Superior temporal gyrus (tissue), 1 donor: ENCODE data around the gene ABCD1.

Experiments used
- DNase-seq: peaks from one replicate; pipeline ENCODE4 v3.0.0-alpha.2; 2016; ENCODE audit errors: extremely low spot score

Gene ABCD1

DNA sequence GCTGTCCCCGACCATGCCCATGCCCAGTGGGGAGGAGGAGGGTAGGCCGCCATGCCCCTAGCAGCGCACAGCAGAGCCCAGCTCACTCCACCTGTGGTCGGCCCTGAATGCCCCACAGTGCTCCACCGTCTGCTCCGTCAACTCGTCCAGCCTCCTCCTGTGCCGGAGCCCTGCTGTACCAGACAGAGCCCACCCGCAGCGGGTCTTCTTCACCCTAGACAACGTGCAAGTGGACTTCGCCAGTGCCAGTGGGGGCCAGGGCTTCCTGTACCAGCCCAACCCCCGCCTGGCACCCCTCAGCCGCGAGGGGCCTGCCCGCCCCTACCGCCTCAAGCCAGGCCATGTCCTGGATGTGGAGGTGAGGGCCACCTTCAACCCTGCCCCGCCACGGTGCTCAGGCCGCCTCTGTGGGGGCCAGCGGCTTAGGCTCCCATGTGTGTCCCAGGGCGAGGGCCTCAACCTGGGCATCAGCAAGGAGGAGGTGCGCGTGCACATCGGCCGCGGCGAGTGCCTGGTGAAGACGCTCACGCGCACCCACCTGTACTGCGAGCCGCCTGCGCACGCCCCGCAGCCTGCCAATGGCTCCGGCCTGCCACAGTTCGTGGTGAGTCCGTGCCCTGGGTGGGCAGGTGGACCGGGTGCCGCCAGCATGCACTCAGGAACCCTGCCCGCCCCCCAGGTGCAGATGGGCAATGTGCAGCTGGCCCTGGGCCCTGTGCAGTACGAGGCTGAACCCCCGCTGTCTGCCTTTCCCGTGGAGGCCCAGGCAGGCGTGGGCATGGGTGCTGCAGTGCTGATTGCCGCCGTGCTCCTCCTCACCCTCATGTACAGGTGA is 49.3 kb downstream of the ABCD1 start:
- no peak for DNase-seq

DNA sequence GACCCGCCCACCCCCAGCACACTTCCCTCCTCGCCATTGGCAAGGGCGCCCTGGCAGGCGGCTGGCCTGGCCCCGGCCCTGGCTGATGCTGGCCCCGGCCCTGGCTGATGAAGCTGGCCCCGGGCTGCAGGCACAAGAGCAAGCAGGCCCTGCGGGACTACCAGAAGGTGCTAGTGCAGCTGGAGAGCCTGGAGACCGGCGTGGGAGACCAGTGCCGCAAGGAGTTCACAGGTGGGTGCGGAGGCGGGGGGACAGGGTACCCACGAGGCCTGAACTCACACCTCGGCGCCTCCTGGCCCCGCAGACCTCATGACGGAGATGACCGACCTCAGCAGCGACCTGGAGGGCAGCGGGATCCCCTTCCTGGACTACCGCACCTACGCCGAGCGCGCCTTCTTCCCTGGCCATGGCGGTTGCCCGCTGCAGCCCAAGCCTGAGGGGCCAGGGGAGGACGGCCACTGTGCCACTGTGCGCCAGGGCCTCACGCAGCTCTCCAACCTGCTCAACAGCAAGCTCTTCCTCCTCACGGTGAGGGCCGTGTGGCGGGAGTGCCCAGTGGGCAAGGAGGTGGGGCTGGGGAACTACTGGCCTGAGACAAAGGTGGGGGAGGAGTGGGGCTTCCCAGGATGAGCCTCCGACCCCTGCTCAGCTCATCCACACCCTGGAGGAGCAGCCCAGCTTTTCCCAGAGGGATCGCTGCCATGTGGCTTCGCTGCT is 50.1 kb downstream of the ABCD1 start:
- DNase-seq, result no peak

DNA sequence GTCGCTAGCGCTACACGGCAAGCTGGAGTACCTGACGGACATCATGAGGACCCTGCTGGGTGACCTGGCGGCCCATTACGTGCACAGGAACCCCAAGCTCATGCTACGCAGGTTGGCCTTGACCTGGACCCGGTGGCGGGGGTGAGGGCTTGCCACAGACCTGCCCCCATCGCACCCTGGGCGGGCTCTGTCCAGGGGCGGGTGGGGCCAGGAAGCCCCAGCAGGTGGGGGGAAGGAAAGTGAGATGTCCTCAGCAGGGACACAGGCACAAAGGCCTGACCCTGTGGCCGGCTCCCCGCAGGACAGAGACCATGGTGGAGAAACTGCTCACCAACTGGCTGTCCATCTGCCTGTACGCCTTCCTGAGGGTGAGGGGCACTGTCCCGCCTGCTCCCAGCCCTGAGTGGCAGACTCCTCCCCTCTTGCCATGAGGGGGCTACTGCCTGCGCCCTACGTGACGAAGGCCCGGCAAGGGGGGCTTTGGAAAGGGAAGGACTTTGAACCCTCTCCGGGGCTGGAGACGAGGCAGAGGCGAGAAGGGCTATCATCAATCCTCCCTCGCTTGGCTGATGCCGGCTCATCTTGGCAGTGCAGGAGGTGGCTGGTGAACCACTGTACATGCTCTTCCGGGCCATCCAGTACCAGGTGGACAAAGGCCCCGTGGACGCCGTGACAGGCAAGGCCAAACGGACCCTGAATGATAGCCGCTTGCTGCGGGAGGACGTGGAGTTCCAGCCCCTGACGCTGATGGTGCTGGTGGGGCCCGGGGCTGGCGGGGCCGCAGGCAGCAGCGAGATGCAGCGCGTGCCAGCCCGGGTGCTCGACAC is 50.9 kb downstream of the ABCD1 start:
- DNase-seq, result no peak

DNA sequence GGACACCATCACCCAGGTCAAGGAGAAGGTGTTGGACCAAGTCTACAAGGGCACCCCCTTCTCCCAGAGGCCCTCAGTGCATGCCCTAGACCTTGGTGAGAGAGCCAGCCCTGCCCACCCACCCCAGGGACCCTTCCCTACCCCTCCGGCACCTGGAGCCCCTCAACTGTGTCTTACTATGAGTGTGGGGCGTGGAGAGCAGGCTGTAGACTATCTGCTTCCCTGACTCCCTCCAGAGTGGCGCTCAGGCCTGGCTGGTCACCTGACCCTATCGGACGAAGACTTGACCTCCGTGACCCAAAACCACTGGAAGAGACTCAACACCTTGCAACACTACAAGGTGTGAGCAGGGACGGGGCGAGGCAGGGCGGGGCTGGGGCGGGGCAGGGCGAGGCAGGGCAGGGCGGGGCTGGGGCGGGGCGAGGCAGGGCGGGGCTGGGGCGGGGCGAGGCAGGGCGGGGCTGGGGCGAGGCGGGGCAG is 51.5 kb downstream of the ABCD1 start:
- DNase-seq, result no peak

DNA sequence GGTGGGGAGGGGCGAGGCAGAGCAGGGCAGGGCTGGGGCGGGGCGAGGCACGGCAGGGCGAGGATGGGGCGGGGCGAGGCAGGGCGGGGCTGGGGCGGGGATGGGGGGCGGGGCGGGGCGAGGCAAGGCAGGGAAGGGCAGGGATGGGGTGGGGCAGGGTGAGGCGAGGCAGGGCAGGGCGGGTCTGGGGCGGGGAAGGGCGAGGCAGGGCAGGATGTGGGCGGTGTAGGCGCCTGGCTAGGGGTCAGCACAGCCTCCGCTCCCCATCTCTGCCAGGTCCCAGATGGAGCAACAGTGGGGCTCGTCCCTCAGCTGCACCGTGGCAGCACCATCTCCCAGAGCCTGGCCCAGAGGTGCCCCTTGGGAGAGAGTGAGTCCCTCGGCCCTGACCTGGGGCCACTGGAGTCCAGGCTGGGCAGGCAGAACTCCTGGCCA is 52.0 kb downstream of the ABCD1 start:
- no peak for DNase-seq

DNA sequence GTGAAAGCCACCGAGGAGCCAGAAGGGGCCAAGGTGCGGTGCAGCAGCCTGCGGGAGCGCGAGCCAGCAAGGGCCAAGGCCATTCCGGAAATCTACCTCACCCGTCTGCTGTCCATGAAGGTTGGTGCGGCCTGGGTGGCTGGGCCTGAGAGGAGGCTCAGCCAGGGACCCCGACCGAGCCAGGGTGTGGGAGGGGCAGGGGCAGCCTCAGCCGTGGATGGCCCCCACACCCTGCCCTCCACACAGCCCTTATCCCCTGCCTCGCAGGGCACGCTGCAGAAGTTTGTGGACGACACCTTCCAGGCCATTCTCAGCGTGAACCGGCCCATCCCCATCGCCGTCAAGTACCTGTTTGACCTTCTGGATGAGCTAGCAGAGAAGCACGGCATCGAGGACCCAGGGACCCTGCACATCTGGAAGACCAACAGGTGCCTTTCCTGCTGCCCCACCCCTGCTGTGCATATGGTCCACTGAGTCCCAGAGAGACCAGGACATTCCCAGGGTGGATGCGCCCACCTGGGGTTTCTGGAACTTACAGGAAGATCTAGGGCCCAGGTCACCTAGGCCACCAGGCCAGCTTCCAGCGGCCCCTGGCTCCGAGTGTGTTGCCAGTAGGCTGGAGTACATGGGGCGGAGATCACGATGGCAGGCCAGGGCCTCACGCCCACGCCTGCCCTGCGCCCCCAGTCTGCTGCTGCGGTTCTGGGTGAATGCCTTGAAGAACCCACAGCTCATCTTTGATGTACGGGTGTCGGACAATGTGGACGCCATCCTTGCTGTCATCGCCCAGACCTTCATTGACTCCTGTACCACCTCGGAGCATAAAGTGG is 52.8 kb downstream of the ABCD1 start:
- no peak for DNase-seq

DNA sequence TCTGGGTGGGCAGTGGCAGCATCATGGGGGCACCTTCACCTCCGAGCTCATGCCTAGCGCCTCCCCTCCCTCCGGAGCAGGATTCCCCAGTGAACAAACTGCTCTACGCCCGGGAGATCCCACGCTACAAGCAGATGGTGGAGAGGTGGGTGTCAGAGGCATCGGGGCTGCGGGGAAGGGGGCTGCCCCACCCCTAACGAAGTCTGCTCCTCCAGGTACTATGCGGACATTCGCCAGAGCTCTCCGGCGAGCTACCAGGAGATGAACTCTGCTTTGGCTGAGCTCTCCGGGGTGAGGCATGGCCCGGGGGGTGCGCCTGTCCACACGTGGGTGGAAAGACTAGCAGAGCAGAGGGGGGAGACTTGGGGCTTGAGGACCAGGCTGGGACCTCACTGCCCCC is 53.5 kb downstream of the ABCD1 start:
- DNase-seq, result no peak

DNA sequence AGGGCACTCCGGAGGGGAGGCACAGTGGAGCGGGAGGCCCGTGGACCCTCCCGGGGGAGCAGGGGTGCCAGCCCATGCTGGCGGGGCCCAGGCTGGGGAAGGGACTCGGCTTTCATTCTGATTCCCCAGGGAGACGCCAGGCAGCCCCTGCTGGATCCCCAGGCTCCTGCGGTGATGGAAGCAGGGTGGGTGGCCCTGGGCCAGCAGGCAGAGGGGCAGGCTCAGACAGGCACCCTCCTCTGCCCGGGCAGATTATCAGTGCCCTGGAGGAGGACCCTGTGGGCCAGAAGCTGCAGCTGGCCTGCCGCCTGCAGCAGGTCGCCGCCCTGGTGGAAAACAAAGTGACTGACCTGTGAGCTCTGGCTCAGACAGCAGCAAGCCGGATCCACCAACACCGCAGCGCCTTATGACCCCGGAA is 54.0 kb downstream of the ABCD1 start:
- DNase-seq, result no peak

DNA sequence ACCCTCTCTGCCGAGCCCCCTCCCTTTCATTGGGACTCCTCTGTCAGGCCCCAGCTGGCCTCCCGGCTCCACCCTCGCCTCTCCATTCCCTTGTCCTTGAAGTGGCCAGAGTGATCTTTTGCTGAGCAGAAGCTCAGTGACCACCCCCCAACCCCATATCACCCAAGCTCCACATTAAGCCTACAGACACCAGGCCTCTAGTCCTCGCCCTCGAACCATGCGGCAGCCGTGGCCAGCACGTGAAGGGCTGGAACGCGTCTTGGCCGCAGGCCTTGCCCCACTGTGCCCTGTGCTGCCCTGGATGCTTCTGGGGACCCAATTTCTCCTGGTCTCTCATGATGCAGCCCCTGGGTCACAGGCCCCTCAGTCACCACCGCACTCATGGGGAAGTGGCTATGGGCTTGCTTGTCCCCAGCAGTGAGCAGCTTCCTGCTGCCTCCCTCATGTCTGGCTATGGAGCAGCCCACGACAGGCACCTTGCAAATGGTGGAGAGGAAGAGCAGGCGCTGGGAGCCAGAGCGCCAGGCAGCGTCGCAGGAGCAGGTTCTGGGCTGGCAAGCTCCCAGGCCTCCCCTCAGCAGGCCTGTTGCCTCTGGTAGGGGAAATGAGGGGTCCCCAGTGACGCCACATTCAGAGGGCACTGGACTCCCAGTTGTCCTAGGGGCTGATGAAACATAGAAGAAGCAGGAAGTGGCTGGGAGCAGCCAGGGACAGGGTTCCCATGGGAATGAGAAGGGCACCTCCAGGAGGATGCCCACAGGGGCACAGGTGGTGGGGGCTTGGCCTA is 55.4 kb downstream of the ABCD1 start:
- DNase-seq, result no peak

DNA sequence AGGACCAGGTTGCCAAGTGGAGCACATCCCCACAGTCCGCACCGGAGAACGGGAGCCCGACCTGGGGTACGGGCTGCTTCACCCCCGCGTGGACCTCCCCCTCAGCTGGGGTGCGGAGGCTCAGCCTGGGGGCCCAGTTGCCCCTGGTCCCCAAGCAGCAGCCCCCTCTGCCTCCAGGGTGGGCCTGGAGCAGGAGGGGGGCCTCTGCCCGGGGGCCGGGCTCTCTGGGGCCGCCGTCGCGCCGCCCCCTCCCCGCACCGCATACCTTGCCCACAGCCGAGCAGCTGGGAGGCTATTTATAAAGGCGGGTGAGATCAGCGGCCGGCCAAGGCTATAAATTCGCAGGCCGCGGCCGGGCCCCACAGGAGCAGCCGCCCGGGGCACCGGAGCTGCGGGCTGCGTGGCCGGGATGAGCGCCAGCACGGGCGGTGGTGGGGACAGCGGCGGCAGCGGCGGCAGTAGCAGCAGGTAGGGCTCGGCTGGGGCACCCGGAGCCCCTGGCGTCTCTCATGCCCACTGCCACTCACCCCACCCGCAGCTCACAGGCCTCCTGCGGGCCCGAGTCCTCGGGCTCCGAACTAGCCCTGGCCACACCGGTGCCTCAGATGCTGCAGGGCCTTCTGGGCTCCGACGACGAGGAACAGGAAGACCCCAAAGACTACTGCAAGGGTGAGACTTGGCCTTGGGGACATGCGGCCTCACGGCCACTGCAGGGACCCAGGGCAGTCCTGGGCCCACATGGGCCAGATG is 56.2 kb downstream of the ABCD1 start, which contains the start of gene SRPK3:
SRPK3 (plus strand) TSS at position 364 of the 750 bp plus-strand sequence; CDS start at position 410, 46 bp downstream.
- no peak for DNase-seq

DNA sequence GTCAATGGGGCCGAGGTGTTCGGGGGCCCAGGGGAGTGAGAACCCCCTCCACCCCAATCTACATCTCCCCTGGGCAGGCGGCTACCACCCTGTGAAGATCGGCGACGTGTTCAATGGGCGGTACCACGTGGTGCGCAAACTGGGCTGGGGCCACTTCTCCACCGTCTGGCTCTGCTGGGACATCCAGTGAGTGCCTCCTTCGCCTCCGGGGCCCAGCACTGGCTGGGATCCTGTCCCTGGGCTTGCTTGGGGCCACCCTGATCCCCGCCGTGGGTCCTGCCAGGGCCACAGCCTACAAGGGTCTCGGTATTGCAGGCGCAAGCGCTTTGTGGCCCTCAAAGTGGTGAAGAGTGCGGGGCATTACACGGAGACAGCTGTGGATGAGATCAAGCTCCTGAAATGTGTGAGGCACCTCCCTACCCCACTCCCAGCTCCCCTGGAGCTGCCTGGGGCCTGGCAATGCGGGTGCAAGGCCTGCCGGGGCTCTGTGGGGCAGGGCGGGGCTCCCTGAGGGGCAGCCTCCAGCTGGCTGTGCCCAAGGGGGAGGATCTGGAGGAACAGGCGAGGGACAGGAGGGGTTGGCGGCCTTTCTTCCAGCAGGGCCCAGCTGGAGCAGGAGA is 56.9 kb downstream of the ABCD1 start:
- no peak for DNase-seq

DNA sequence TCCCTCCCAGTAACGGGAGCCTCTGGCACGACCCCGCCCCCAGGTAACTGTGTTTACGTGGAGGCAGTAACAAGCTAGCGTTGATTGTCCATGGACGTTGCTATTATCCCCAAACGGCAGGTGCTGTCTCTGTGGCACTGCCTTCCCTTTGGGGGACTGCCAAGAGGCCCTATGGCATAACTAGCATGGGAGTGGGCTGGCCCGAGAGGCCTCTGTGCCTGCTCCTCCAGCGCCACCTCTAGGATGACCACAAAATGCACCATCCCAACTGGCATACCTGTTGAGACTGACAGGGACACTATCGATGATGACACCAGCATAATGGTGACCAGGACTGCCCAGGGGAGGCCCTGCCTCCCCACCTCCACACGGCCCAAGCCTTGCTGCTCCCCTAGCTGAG is 57.7 kb downstream of the ABCD1 start:
- DNase-seq, result peak; percentile 33

DNA sequence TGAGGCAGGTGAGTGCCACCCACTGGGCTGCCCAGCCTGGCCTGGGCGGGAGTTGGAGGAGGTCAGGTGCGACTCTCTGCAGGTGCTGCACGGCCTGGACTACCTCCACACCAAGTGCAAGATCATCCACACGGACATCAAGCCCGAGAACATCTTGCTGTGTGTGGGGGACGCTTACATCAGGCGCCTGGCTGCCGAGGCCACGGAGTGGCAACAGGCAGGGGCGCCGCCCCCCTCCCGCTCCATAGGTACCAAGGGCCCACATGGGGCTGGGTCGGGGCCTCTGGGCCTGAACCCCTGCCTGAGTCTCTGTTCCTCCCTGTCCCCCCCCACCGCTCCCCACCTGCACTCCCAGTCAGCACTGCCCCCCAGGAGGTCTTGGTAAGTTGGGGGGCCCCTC is 58.2 kb downstream of the ABCD1 start:
- DNase-seq, result no peak

DNA sequence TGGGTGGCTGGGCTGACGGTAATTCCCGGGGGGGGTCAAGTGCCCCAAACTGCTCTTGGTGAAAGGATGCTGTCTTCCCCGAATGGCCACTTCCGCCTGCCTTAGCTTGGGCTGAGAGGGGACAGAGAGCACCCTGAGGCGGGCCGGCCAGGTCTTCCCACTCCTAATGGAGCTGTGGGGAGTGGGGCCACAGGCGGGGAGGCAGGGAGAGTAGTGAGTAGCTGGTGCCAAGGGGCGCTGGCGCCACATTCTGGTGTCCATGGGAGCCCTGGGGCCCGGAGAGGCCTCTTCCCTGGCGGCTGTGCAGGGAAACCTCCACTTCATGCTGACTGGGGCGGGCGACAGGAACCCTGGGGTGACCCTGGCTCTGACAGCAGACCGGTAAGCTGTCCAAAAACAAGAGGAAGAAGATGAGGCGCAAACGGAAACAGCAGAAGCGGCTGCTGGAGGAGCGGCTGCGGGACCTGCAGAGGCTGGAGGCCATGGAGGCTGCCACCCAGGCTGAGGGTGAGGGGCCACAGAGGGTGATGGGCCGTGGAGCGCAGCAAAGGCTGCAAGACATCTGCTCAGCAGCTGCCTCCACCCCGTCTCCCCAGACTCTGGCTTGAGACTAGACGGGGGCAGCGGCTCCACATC is 58.8 kb downstream of the ABCD1 start:
- DNase-seq, result no peak

DNA sequence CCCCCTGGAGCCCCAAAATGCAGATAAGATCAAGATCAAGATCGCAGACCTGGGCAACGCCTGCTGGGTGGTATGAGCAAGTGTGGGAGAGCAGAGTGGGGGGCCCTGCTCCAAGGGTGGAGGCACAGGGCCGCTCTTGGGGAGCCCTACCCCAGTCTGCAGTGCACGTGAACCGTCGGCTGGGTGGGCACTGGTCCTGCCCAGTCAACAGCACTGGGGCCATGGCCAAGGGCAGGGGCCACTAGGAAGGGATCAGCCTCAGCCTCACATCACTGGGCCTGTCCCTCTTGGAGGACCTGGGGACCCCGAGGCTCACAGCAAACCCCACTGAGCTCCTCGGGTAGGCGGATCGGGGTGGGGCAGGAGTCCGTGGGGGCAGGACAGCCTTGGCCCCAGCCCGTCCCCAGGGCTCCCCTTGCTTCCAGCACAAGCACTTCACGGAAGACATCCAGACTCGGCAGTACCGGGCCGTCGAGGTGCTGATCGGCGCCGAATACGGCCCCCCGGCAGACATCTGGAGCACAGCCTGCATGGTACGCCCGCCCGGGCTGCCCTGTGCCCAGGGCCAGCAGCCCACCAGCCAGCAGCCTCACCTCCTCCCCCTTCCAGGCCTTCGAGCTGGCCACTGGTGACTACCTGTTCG is 59.8 kb downstream of the ABCD1 start:
- DNase-seq, result no peak

DNA sequence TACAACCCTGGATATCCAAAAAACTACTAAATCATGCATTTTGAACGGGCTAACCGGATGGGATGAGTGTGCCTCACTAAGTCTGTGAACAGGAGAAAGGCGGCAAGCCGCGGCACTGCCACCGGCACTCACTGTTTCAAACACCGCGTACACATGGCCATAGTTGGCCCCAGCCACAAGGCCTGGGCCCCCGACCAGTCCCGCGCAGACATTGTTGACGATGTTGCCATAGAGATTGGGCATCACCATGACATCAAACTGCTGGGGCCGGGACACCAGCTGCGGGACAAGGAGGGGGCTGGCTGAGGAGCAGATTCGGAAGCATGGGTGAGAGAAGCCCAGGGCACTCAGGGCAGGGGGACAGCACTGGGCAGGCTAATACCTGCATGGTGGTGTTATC is 62.0 kb downstream of the ABCD1 start:
- DNase-seq, result no peak

DNA sequence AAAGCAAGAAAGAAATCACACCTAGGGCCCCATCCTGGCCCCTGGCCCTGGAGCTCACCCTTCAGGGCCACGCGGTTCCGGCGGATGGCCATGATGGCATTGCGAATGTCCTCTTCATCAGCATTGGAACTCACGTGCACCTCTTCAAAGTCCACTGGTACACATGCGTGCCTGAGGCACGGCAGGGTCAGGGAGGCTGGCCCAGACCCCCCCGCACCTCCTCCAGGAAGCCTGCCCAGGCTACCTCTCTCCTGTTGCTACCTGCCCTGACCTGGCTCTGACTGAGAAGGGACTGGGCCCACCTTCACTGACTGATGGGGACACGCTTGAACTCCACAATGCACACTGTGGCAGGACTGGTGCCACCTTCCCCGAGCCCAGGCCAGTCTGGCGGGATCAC is 65.0 kb downstream of the ABCD1 start:
- no peak for DNase-seq
